K562 (cell line): Measurements from ENCODE around the gene GPS2. TPM values are rescaled to one million over a fixed set of nuclear protein-coding genes. Genes with fewer than 3 reads are reported as not detected.
A peak's percentile ranks its signal among the peaks of the same experiment; 100 is the strongest.
"Not testable (repeated sequence)": the region's sequence is repeated elsewhere in the genome, so short reads cannot be mapped to it uniquely, and the experiment has no call there.

Source experiments
- ATAC-seq: fragments of 200-7000 bp; cut with Tn5 transposase; 3 replicates; pipeline ENCODE4 v1.9.1; 2020; ENCODE audit warnings: moderate library complexity
- BruUV-seq: library from RNA; stranded (reverse); fragments of 400-500 nt; replicated peaks from 2 replicates; lab custom pipeline; 2021; lab: Mats Ljungman, UMichigan
- CTCF ChIA-PET: fragments of 300-600 bp; formaldehyde crosslinking; extraction: SDS; loops from one replicate; lab custom pipeline; 2021; ENCODE audit warnings: low intra/inter-chr PET ratio; lab: Yijun Ruan, JAX
- POLR2A ChIA-PET: fragments of 300-600, 350-650 bp; sonication (Branson Sonifier 250); formaldehyde crosslinking; extraction: SDS; loops from one replicate; lab custom pipeline; 2021; ENCODE audit warnings: antibody characterized with exemption, inconsistent platforms; lab: Yijun Ruan, JAX
- DNase-seq, 4 experiments: peaks; one replicate each; pipeline versions ENCODE4 v3.0.0 to v3.0.0-alpha.2; 2011 to 2018; ENCODE audit warnings: low spot score in 3 of 4, mixed read lengths in 3 of 4; ENCODE audit errors: extremely low read depth in 1 of 4
- FAIRE-seq: peaks from 2 replicates; lab custom pipeline; 2011; peaks lifted over from hg19 to GRCh38; lab: Jason Lieb, UNC
- H2AFZ ChIP-seq: 2 replicates; pipeline ENCODE4 v1.6.0; 2011; ENCODE audit warnings: low read depth, low read length, control low read depth, inconsistent platforms
- H3K27ac ChIP-seq: fragments of 200-600 bp; 3 replicates; pipeline ENCODE4 v1.8.0; 2011; ENCODE audit warnings: low read depth, mild to moderate bottlenecking, control low read depth, inconsistent platforms, low read length, moderate library complexity, mixed read lengths; ENCODE audit errors: extremely low read depth
- H3K27me3 ChIP-seq, 2 experiments: fragments of 300-600 bp in 1 of 2; 2 replicates in 1 of 2; 3 replicates in 1 of 2; pipeline versions ENCODE4 v1.6.0 to v1.8.0; 2011; ENCODE audit warnings: inconsistent platforms in 2 of 2, low read length in 2 of 2, mild to moderate bottlenecking in 1 of 2, mixed read lengths in 1 of 2, moderate library complexity in 1 of 2; ENCODE audit not compliant: control insufficient read depth in 2 of 2, insufficient read depth in 2 of 2
- H3K36me3 ChIP-seq: fragments of 300-600 bp; 3 replicates; pipeline ENCODE4 v1.8.0; 2011; ENCODE audit warnings: mild to moderate bottlenecking, low read length, inconsistent platforms; ENCODE audit not compliant: control insufficient read depth, insufficient read depth
- H3K4me1 ChIP-seq, 2 experiments: fragments of 200-600 bp in 1 of 2; replicated peaks in 1 of 2; 2 replicates in 1 of 2; 3 replicates in 1 of 2; pipeline versions ENCODE4 v1.5.1 to v1.8.0; 2011; ENCODE audit warnings: inconsistent platforms in 2 of 2, low read length in 2 of 2, mild to moderate bottlenecking in 1 of 2, mixed read lengths in 1 of 2, moderate library complexity in 1 of 2; ENCODE audit not compliant: control insufficient read depth in 2 of 2, insufficient read depth in 2 of 2
- H3K4me2 ChIP-seq: 2 replicates; pipeline ENCODE4 v1.6.1; 2011; ENCODE audit warnings: low read length, control low read depth, inconsistent platforms, mixed read lengths; ENCODE audit not compliant: insufficient read depth
- H3K4me3 ChIP-seq: fragments of 200-600 bp; sonication (generic), shearing (Covaris generic); 2 replicates; pipeline ENCODE4 v1.5.1; 2016; ENCODE audit warnings: control low read depth, inconsistent platforms
- H3K79me2 ChIP-seq: fragments of 200-600 bp; 3 replicates; pipeline ENCODE4 v1.8.0; 2011; ENCODE audit warnings: low read length, inconsistent platforms; ENCODE audit not compliant: control insufficient read depth, insufficient read depth
- H3K9ac ChIP-seq, 2 experiments: 2 replicates each; pipeline versions ENCODE4 v1.6.0 to v1.6.1; 2011; ENCODE audit warnings: low read depth in 2 of 2, low read length in 2 of 2, control low read depth in 1 of 2, inconsistent platforms in 1 of 2, mild to moderate bottlenecking in 1 of 2, mixed read lengths in 1 of 2; ENCODE audit not compliant: insufficient read depth in 1 of 2
- H3K9me1 ChIP-seq: one replicate; pipeline ENCODE4 v1.6.0; 2011; ENCODE audit warnings: inconsistent platforms, mild to moderate bottlenecking, low read length, moderate library complexity; ENCODE audit not compliant: control insufficient read depth, insufficient read depth
- H3K9me3 ChIP-seq: replicated peaks from 2 replicates; pipeline ENCODE4 v1.5.1; 2011; ENCODE audit warnings: low read depth, low read length, inconsistent platforms; ENCODE audit not compliant: control insufficient read depth, insufficient read depth
- H4K20me1 ChIP-seq: replicated peaks from 2 replicates; pipeline ENCODE4 v1.6.1; 2011; ENCODE audit warnings: low read length, inconsistent platforms, mixed read lengths; ENCODE audit not compliant: control insufficient read depth, insufficient read depth
- ATF1 ChIP-seq, 2 experiments: fragments of 450-650 bp in 1 of 2; IDR thresholded peaks; 2 replicates each; pipeline ENCODE4 v1.6.1; 2016; ENCODE audit warnings: missing compliant biosample characterization in 1 of 2, missing genetic modification characterization in 1 of 2
- BHLHE40 ChIP-seq: IDR thresholded peaks from 2 replicates; pipeline ENCODE4 v1.6.1; 2011; ENCODE audit warnings: low read length, improper control_type of control experiment
- C11orf30 ChIP-seq: fragments of 450-650 bp; IDR thresholded peaks from 2 replicates; pipeline ENCODE4 v1.6.1; 2016; ENCODE audit warnings: low read depth, mild to moderate bottlenecking
- CBFA2T2 ChIP-seq: fragments of 450-650 bp; conservative IDR thresholded peaks from 2 replicates; pipeline ENCODE4 v1.6.1; 2017; ENCODE audit warnings: mild to moderate bottlenecking
- CXXC5 ChIP-seq: fragments of 250-450 bp; sonication (Bioruptor Pico); IDR thresholded peaks from 2 replicates; pipeline ENCODE4 v1.8.0; 2022; ENCODE audit warnings: inconsistent platforms, mild to moderate bottlenecking, moderate library complexity
- DACH1 ChIP-seq: fragments of 450-650 bp; IDR thresholded peaks from 2 replicates; pipeline ENCODE4 v1.6.1; 2018; ENCODE audit not compliant: partially characterized antibody
- L3MBTL2 ChIP-seq: fragments of 450-650 bp; IDR thresholded peaks from 2 replicates; pipeline ENCODE4 v1.6.1; 2016; ENCODE audit warnings: mild to moderate bottlenecking, moderate library complexity
- MEIS2 ChIP-seq: fragments of 450-650 bp; IDR thresholded peaks from 2 replicates; pipeline ENCODE4 v1.6.1; 2014; ENCODE audit warnings: mild to moderate bottlenecking; ENCODE audit not compliant: partially characterized antibody
- REST ChIP-seq, 2 experiments: fragments of 450-650 bp; formaldehyde crosslinking in 1 of 2; IDR thresholded peaks; 2 replicates each; pipeline versions ENCODE4 v1.4.0 to v1.6.1; 2014 to 2020; ENCODE audit warnings: mild to moderate bottlenecking in 2 of 2, borderline replicate concordance in 1 of 2, low read depth in 1 of 2
- SP1 ChIP-seq: sonication (generic); formaldehyde crosslinking; IDR thresholded peaks from 2 replicates; pipeline ENCODE4 v1.8.1; 2022; ENCODE audit warnings: mild to moderate bottlenecking, missing genetic modification reagents
- USF1 ChIP-seq: sonication (generic); formaldehyde crosslinking; IDR thresholded peaks from 2 replicates; pipeline ENCODE4 v1.9.0; 2022; ENCODE audit warnings: mild to moderate bottlenecking, missing genetic modification reagents
- ZFX ChIP-seq: sonication (generic); formaldehyde crosslinking; IDR thresholded peaks from 2 replicates; pipeline ENCODE4 v1.8.0; 2022; ENCODE audit warnings: mild to moderate bottlenecking, missing genetic modification reagents, moderate library complexity
- WGBS: fragments of 100-300 bp; shearing (Covaris generic); methylation state at CpG from one replicate; pipeline ENCODE4 v1.1.6; 2016; ENCODE audit warnings: low coverage, mixed read lengths; ENCODE audit not compliant: insufficient coverage; ENCODE audit errors: missing lambda C conversion rate; 5-methylcytosine and 5-hydroxymethylcytosine counted together
- in situ Hi-C: fragments of 300-500 bp; cut with MboI; formaldehyde crosslinking; loops from 4 replicates; pipeline ENCODE4 v1.15.0; 2018; ENCODE audit warnings: inconsistent platforms, mixed read lengths
- intact Hi-C: fragments of 100-400 bp; cut with micrococcal nuclease; formaldehyde crosslinking; loops from 2 replicates; pipeline ENCODE4 v1.14.2; 2022
- polyA plus RNA-seq, 8 experiments: library from polyadenylated mRNA; depleted of rRNA in 4 of 8; stranded (reverse) in 5 of 8; unstranded in 3 of 8; fragments of >200 nt; fragmentation: Nextera tagmentation in 2 of 8; fragmentation: Illumina TruSeq in 1 of 8; extraction: Ambion mirVana in 2 of 8; extraction: Trizol in 1 of 8; gene quantifications; 2 replicates each; pipeline versions ENCODE4 v1.2.1 to v1.2.3, GENCODE V29; 2011 to 2014; ENCODE audit warnings: inconsistent platforms in 1 of 8, missing spikeins in 1 of 8
- total RNA-seq, 7 experiments: library from RNA; depleted of rRNA in 6 of 7; stranded (reverse); fragments of >200 nt in 6 of 7; fragmentation: Illumina TruSeq in 2 of 7; extraction: Trizol in 2 of 7; gene quantifications; 2 replicates each; pipeline versions ENCODE4 v1.2.1 to v1.2.3, GENCODE V29; 2011 to 2021; ENCODE audit warnings: low replicate concordance in 1 of 7
- TF ChIP-seq, protein P1 (sequence below): sonication (generic); formaldehyde crosslinking; IDR thresholded peaks from 2 replicates; pipeline ENCODE4 v1.5.0; 2020; ENCODE audit warnings: missing genetic modification reagents

Gene GPS2
- total and polyA plus RNA-seq, 9 of the 15 experiments (the other 6 are each of a cell fraction or from before 2014, with no cell fraction given) = 18.3 to 75.7 (median 37.0) TPM

- intact Hi-C loops; CTCF ChIA-PET; H3K4me3 ChIP-seq; ATAC-seq; H3K36me3 ChIP-seq; H4K20me1 ChIP-seq; H3K9me1 ChIP-seq; BruUV-seq; H3K9me3 ChIP-seq; H3K27me3 ChIP-seq; H3K27ac ChIP-seq; TF ChIP-seq REST (CRISPR knock-in tag; IDR thresholded peaks at IDR 0.05; ENCODE audit: low read depth); ATF1 (CRISPR knock-in tag; IDR thresholded peaks at IDR 0.05): not testable (repeated sequence)
- H3K9ac ChIP-seq = peak overlapping the region in 1 of 2 experiments; percentile 61; a peak in 1 of 4 replicates
- peak overlapping the region; percentile 71 for H2AFZ ChIP-seq
- DNase-seq = peak in 1 of 4 experiments; percentile 52
- peaks cover 15 to 46% of the 10 kb centered on the region in 2 experiments for H3K4me1 ChIP-seq
- H3K79me2 ChIP-seq = peaks cover 13% of the 10 kb centered on the region
- FAIRE-seq = peak; percentile 72
- WGBS = 2% methylated on average over 14 of the region's 14 CpGs
- in situ Hi-C loops = loop anchor here (10.0 kb wide), 1 partner anchor 288 kb away; the partner anchor contains the start of gene SLC16A11
- peak overlapping the region; percentile 66 for H3K4me2 ChIP-seq
- POLR2A ChIA-PET = interaction anchor here (0.7 to 1.1 kb wide), 3 partner anchors 12 to 145 kb away, joined by 3 to 4 read pairs (median 3); partner anchors contain the start of gene GPS2
- TF ChIP-seq CXXC5 (peak; percentile 28; the same call in 1 of the 2 replicates), CBFA2T2 (peak; percentile 90), USF1 (CRISPR knock-in tag) (peak; percentile 84), BHLHE40 (peak; percentile 41), C11orf30 (peak; percentile 88), DACH1 (peak; percentile 15), REST (IDR thresholded peaks at IDR 0.05; ENCODE audit: borderline replicate concordance) (peak; percentile 48; the same call in 1 of the 2 replicates), L3MBTL2 (peak; percentile 57; the same call in 1 of the 2 replicates), MEIS2 (peak; percentile 80), SP1 (CRISPR knock-in tag) (peak; percentile 33; the same call in 1 of the 2 replicates), ATF1 (tag; IDR thresholded peaks at IDR 0.05) (peak; percentile 30; the same call in 1 of the 2 replicates), ZFX (CRISPR knock-in tag) (peak; percentile 25; the same call in 1 of the 2 replicates)
- TF ChIP-seq, protein P1, sequence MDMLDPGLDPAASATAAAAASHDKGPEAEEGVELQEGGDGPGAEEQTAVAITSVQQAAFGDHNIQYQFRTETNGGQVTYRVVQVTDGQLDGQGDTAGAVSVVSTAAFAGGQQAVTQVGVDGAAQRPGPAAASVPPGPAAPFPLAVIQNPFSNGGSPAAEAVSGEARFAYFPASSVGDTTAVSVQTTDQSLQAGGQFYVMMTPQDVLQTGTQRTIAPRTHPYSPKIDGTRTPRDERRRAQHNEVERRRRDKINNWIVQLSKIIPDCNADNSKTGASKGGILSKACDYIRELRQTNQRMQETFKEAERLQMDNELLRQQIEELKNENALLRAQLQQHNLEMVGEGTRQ (CRISPR knock-in tag) = peak; percentile 69
Measured at GRCh38 chr17:7332600-7333069, 17.5 kb upstream of the GPS2 start.
